GM19328 (cell line): ENCODE measurements around the gene VN1R5.
"Not testable (repeated sequence)": the region's sequence is repeated elsewhere in the genome, so short reads cannot be mapped to it uniquely, and the experiment has no call there.

Experiments
- ATAC-seq: cut with Tn5 transposase; IDR thresholded peaks from one replicate; pipeline ENCODE4 v1.9.1; 2021; ENCODE audit warnings: mild to moderate bottlenecking, moderate library complexity; ENCODE audit not compliant: unreplicated experiment

VN1R5 gene

DNA sequence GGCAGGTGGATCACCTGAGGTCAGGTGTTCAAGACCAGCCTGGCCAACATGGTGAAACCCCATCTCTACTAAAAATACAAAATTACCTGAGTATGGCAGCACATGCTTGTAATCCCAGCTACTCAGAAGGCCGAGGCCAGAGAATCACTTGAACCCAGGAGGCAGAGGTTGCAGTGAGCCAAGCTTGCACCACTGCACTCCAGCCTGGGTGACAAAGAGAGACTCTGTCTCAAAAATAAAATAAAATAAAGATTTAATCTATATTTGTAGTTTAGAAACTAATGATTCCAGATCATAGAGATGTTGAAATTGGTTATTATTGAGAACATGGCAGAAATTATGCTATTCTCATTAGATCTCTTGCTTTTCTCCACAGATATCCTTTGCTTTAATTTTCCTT is at the start of gene VN1R5:
TSS of gene VN1R5 (plus strand) at position 301 of the 400 bp plus-strand sequence.
- ATAC-seq: not testable (repeated sequence)

- ATAC-seq: no peak
These were observed 46.5 kb upstream of the VN1R5 start for GRCh38 chr1:247209396-247209795.

GRCh38 chr1:247210062-247210375 is 45.9 kb upstream of the VN1R5 start:
- ATAC-seq: peak; percentile 1

DNA sequence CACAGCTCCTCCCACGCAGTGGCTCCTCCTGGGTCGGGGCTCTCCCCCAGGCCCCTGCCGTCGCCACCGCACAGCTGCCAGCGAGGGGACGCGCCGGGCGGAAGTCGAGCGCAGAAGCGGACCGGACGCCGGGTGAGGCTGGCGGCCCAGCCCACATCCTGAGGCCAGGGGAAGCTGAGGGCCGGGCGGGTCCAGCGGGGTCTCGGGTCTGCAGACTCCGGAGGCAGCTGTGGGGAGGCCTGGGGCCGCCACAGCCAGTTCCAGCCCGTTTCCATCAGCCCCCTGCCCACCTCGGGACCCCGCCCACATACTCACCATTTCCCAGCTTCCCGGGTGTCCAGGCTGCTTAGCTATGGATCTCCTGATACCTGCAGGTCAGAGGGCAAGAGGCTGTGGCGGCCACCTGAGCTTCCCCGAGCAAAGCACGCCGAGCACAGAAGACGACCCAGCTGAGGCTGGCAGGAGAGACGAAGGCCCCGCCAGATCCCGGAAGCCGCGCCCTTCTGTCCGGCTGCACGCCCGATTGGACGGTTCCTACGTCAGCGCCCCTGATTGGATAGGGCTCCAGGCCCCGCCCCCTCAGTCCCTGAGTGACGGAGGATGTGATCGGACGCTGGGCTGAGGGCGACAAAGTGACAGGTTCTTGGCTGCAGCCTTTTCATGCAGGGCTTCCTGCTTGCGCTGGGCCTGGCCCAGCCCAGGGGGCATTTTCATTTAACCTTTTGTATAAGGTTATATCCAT is 45.3 kb upstream of the VN1R5 start:
- peak; percentile 95 for ATAC-seq

- ATAC-seq: no peak
These were observed 44.5 kb upstream of the VN1R5 start for GRCh38 chr1:247211339-247211738.

DNA sequence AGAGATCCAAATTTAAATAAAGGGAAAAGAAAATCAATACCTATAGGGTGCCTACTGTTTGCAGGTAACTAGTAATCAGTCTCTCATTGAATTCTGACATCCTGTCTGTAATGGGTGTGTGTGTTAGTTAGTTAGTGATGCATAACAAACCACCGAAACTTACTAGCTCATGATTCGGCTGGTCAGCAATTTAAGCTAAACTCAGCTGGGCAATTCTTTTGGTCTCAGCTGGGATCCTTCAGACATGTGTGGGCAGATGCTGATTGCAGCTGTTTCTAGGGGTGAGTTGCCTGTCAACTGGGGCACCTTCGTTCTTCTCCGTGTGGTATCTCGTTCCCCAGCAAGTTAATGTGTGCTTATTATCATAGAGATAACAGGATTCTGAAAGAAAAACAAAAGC is 43.9 kb upstream of the VN1R5 start:
- peak; percentile 42 for ATAC-seq

DNA sequence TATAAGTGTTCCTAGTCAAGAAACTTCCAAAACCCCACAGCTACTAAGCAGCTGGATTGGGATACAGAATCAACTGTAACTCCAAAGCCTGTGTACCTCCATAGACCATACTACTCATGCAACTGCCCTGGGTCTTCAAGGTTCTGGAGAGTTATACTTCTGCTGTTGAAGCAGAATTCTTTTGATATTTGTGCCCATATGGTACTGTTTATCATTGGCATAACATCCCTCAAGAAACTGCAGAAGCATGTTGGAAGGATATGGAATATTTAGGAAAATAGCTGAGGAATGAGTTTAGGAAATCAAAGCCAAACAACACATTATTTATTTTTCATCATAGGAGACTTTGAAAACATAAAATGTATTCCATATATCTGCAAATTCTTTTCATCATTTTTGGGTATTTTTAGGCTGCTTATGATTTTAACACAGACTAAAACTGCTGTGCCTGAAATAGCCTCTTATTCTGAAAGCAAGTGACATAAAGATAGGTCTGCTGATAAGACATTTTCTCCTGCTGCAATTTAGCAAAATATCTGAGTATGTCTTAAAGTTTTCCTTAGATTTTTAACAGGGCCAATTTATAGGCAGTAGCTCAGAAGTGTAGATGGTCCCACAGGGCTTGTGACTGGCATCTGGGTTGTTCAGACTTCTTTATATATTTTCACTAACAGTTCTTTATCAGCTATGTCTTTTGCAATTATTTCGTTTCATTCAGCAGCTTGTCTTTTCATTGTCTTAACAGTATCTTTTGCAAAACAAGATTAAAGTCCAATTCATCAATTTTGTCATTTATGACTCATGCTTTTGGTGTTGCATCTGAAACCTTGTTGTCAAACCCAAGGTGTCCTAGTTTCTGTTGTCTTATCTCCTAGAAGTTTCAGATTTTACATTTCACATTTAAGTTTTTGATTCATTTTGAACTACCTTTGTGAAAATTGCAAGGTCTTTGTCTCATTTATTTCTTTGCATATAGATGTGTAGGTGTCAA is 43.0 kb upstream of the VN1R5 start:
- ATAC-seq: no peak

- ATAC-seq: no peak
These were observed 39.6 kb upstream of the VN1R5 start for GRCh38 chr1:247216261-247216660.

GRCh38 chr1:247218121-247218651 is 37.7 kb upstream of the VN1R5 start:
- ATAC-seq: no peak

DNA sequence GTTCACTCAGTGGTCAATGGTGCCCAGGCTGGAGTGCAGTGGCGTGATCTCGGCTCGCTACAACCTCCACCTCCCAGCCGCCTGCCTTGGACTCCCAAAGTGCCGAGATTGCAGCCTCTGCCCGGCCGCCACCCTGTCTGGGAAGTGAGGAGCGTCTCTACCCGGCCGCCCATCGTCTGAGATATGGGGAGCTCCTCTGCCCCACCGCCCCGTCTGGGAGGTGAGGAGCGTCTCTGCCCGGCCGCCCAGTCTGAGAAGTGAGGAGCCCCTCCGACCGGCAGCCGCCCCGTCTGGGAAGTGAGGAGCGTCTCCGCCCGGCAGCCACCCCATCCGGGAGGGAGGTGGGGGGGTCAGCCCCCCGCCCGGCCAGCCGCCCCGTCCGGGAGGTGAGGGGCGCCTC is 35.6 kb upstream of the VN1R5 start:
- not testable (repeated sequence) for ATAC-seq

GRCh38 chr1:247222840-247223239 is 33.0 kb upstream of the VN1R5 start:
- ATAC-seq: no peak

DNA sequence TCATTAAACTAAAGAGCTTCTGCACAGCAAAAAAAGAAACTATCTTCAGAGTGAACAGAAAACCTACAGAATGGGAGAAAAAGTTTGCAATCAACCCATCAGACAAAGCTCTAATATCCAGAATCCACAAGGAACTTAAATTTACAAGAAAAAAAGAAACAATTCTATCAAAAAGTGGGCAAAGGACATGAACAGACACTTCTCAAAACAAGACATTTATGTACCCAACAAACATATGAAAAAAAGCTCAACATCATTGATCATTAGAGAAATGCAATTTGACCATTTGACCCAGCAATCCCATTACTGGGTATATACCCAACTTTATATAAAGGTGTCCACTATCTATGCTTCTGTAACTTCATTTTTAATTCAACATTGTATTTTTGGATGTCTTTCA is 31.1 kb upstream of the VN1R5 start:
- no peak for ATAC-seq

GRCh38 chr1:247228133-247228532 is 27.7 kb upstream of the VN1R5 start:
- ATAC-seq: no peak

GRCh38 chr1:247241691-247242090 is 14.2 kb upstream of the VN1R5 start:
- ATAC-seq: no peak

DNA sequence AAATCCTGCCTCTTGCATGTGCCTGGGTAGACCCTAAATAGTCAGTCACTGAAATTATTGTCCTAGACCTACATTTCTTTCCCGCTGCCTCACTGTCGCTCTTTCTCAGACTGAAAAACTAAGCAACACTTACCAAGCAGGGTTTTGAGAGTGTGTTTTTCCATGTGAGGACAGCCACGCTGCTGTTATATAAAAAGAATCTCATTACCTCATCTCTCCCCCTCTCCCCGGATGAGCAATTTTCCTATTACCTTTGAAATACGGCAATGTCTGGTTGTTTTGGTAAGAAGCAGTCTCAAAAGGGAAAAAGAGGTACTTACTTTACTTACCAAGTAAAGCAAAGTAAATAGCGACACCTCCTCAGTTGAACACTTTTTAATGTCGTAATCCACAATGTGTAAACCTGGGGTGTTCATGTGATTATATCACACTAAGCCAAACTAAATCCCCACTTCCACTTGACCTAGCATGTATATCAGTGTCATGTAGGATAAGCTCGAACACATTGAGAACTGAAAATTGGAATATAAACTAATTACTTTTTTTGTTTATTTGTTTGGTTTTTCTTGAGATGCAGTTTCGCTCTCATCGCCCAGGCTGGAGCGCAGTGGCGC is 12.2 kb upstream of the VN1R5 start:
- ATAC-seq: no peak

GRCh38 chr1:247246325-247247115 is 9.4 kb upstream of the VN1R5 start:
- no peak for ATAC-seq

- no peak for ATAC-seq
These were observed 8.3 kb upstream of the VN1R5 start for GRCh38 chr1:247247568-247247967.

DNA sequence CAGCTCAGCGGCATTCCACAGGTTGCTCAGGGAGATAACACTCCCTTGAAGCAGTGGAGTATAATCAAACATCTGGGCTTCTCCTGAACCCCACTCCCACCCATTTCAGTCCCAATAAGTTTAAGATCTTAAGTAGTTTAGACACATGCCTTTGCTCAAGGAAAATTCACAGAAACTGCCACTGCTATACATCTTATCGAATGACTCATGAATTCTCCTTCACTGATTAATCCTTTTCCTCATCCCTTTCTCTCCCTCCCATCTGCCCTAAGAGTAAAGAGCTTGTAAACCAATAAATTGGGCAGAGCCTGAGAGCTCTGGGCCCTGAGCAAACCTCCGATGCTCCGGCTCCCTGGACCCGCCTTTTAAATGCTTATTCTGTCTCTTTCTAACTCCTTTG is 10.2 kb downstream of the VN1R5 start:
- no peak for ATAC-seq

- ATAC-seq: no peak
These were observed 12.6 kb downstream of the VN1R5 start for GRCh38 chr1:247268390-247269045.

GRCh38 chr1:247269133-247269532 is 13.3 kb downstream of the VN1R5 start:
- ATAC-seq: no peak
